HTERT RPE-1 (cell line): ENCODE data around the gene VPS29.

Experiments
- in situ Hi-C: fragments of 300-500 bp; cut with MboI; formaldehyde crosslinking; loops from 4 replicates; pipeline ENCODE4 v1.14.3; 2020; ENCODE audit warnings: low sequenced_read_pairs

Gene VPS29

DNA sequence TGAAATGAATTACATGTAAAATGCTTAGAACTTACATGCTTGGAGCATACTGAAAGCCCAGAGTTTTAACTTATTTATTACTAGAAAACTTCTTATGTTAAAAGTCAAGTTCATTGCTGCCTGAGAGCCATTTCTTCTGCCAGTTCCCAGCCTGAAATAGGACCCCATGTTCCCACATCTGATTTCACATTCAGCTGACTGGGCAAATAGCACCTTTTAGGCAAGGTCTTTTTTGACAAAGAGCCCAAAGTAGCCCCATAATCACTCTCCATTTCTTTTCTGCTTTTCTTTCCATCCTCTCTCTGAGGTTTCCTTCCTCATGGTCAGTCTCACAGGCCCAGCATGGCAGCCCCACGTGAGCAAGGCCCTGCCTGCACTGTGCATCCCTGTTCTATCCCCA is 50.6 kb downstream of the VPS29 start:
- in situ Hi-C loops: no loop called here

DNA sequence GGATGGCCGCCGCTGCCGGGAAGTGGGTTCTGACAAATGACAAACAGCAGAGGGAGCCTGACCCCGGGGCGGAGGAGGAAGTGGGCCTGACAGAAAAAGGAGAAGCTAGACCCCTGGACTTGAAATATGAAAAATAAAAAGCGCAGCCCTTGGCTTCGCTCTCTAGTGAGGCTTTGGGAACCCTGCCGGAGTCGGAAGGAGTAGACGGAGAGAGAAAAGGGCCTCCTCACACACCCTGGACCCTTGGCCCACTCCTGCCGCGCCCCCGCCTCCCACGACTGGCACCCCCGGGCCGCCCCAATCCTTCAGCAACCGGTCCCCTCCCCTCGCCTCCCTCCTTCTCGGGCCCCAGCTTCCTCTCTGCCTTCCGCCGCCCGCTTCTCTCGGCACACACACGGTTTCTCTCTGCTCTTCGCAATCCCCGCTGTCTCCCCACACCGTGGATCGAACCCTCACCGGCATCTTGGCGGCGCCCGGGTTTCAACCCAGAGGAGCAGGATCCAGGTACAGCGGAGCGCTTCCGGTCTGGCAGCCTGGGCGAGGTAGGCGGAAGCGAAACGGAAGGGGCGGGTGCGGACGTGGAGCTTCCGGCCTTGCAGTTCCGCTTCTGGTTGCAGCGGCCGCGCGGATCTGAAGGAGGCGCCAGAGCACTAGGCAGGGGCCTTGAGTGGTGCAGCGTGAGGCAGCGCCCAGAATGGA is 52.0 kb downstream of the VPS29 start, which contains the start of gene ARPC3:
Gene ARPC3, minus strand, starts transcription at position 539 of the 699 bp plus-strand sequence. Its CDS starts 77 bp downstream, at position 462.
- in situ Hi-C loops: no loop called here

DNA sequence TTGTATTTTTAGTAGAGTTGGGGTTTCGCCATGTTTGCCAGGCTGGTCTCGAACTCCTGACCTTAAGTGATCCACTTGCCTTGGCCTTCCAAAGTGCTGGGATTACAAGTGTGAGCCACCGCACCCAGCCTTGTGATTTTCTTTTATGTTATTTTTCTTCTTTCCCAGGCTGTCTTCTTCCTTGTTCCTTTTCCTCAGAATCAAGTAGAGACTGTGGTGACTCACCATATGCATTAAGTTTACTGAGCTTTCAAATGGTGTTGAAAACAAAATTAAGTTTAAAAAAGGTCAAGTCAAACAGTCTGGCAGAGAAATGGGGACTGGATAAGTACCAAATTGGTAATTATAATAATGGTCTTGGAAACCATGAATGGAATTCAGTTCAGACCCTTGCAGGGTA is 57.5 kb downstream of the VPS29 start:
- in situ Hi-C loops: no loop called here
